Heart left ventricle (tissue), 16 donors: ENCODE measurements around the gene RAD51C. TPM values are rescaled to one million over a fixed set of nuclear protein-coding genes. Genes with fewer than 3 reads are reported as not detected.

Source experiments
- ATAC-seq, 4 donors: fragments of 200-7000 bp; cut with Tn5 transposase; one replicate each; pipeline ENCODE4 v1.9.1; 2020 to 2022; ENCODE audit warnings: moderate library complexity in 4 of 4, mild to moderate bottlenecking in 3 of 4, moderate number of reproducible peaks in 1 of 4
- DNase-seq, 5 donors: peaks; one replicate each; pipeline ENCODE4 v3.0.0-alpha.2; 2020
- H3K27ac ChIP-seq, 12 donors: fragments of 200-600 bp; sonication (generic) in 4 of 12; one replicate each; pipeline versions ENCODE4 v1.5.0 to v1.8.0; 2016 to 2022; ENCODE audit warnings: mild to moderate bottlenecking in 2 of 12
- H3K27me3 ChIP-seq, 9 donors: fragments of 200-600 bp; sonication (generic) in 2 of 9; one replicate each; pipeline versions ENCODE4 v1.5.1 to v1.8.0; 2016 to 2022; ENCODE audit warnings: mild to moderate bottlenecking in 3 of 9
- H3K36me3 ChIP-seq, 9 donors: fragments of 200-600 bp; sonication (generic) in 2 of 9; one replicate each; pipeline versions ENCODE4 v1.5.0 to v1.8.0; 2018 to 2022; ENCODE audit warnings: mild to moderate bottlenecking in 2 of 9
- H3K4me1 ChIP-seq, 12 donors: fragments of 200-600 bp; sonication (generic) in 4 of 12; one replicate each; pipeline versions ENCODE4 v1.5.0 to v1.8.0; 2016 to 2022; ENCODE audit warnings: mild to moderate bottlenecking in 3 of 12
- H3K4me3 ChIP-seq, 12 donors: fragments of 200-600 bp; sonication (generic) in 4 of 12; one replicate each; pipeline versions ENCODE4 v1.5.0 to v1.8.0; 2017 to 2022; ENCODE audit warnings: mild to moderate bottlenecking in 9 of 12, moderate library complexity in 4 of 12
- H3K9me3 ChIP-seq, 12 donors: fragments of 200-600 bp; sonication (generic) in 4 of 12; one replicate each; pipeline versions ENCODE4 v1.5.0 to v1.8.0; 2016 to 2022; ENCODE audit warnings: mild to moderate bottlenecking in 1 of 12
- CTCF ChIP-seq, 12 donors: fragments of 200-600 bp; sonication (generic) in 4 of 12; IDR thresholded peaks; one replicate each; pipeline versions ENCODE4 v1.5.0 to v1.8.0; 2018 to 2022; ENCODE audit warnings: antibody characterized with exemption in 12 of 12, mild to moderate bottlenecking in 5 of 12
- POLR2A ChIP-seq, 2 donors: fragments of 450-650 bp; IDR thresholded peaks; one replicate each; pipeline ENCODE4 v1.6.1; 2017; ENCODE audit warnings: antibody characterized with exemption in 2 of 2, mild to moderate bottlenecking in 2 of 2, moderate library complexity in 2 of 2
- WGBS, 4 donors: extraction: QIAGEN DNeasy Blood & Tissue Kit in 2 of 4; methylation state at CpG; one replicate each; pipeline versions ENCODE4 v1.1.5 to v1.1.7; 2013 to 2018; 5-methylcytosine and 5-hydroxymethylcytosine counted together
- intact Hi-C, 10 donors: fragments of 100-400 bp; cut with DNase I; formaldehyde crosslinking; loops; one replicate each; pipeline versions ENCODE4 v1.11.1 to v1.14.2; 2022
- polyA plus RNA-seq, 2 donors: library from polyadenylated mRNA; stranded (reverse); fragments of 200-250 nt; gene quantifications; one replicate each; pipeline ENCODE4 v1.2.3, GENCODE V29; 2013
- total RNA-seq, 9 donors: library from RNA; depleted of rRNA in 2 of 9; stranded (reverse); fragments of >200 nt in 2 of 9; fragmentation: NEBNext Ultra II Directional in 3 of 9; extraction: Animal tissue kit (Norgen Biotek cat#: 25700) in 3 of 9; gene quantifications; one replicate each; pipeline versions ENCODE4 v1.1.0 to v1.2.4, GENCODE V29; 2016 to 2023
- donor health status: ischemic (EF 13 %, LVEDD 7.1; RV severe dilation, severe dysfunction).
- donor health status: healthy with polysubstance abuse.
- donor health status: DM: no; HTN: yes; CAD: no.
- donor health status: DM: no; HTN: no; CAD: no.
- donor health status: ischemic (EF 25% LVEDD 6.9; RV normal size, moderate dysfunction).
- donor health status: ischemic (EF 25% LVEDD 5.7; RV mildly dilated, moderate dysfunction).
- donor health status: healthy.
- donor health status: DM: yes; HTN: yes; CAD: no.
- donor health status: ischemic (EF 35%, LVEDD 5.7; RV mildly dilated, moderate dysfunction).
- donor health status: nonischemic (EF 11% LVEDD 7.7; RV severe dilation, severe dysfunction).
- donor health status: DM: yes; HTN: yes; CAD: no.
- donor health status: PGD.
- donor health status: ischemic (EF 29% LVEDD 5.4; RV normal size, mild dysfunction).
- donor health status: nonischemic (EF 23%, LVEDD 6.1; RV moderate dilation, normal function).

The RAD51C gene
- total and polyA plus RNA-seq, 11 donors, result 17.1 to 48.9 (median 39.6) TPM

DNA sequence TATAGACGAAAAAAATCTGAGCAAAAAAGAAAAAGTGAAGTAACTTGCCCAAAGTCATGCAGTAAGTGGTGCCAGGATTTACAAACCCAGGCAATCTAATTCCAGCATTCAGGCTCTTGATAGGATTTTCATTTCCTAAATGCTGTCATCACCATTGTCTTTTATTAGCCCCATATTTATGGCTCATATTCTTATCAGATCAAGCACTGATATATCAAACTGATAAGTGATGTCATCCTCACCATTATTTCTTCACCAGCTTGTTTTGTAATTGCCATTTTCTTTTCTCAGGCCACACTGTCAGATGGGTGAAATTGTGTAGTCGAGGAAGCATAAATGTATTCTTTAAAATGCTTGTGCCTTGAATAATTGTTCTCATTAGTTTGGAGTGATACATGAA lies 1.3 kb downstream of the RAD51C start:
- TF ChIP-seq POLR2A (IDR thresholded peaks at IDR 0.05), result no peak
- no peak for TF ChIP-seq CTCF (IDR thresholded peaks at IDR 0.05)
- Histone ChIP-seq H3K4me1 (peaks cover 0 to 19% (median 11%) of the 10 kb centered on the region in 12 donors), H3K4me3 (peak overlapping the region in 1 of 12 donors; percentile 70), H3K36me3 (peaks cover 0 to 24% (median 12%) of the 10 kb centered on the region in 9 donors), H3K27ac (no peak overlapping the region), H3K9me3 (no peaks in the 10 kb centered on the region), H3K27me3 (no peaks in the 10 kb centered on the region)
- no peak for ATAC-seq
- intact Hi-C loops, result loop anchor here in 8 of 10 donors (2.0 to 10.0 kb wide), 7 partner anchors 35 to 179 kb away; partner anchors contain the start of gene MTMR4 (in 2 of the 8)
- no peak for DNase-seq
- 76 to 87% (median 83%) methylated on average over 2 of the region's 2 CpGs for WGBS, 4 donors

DNA sequence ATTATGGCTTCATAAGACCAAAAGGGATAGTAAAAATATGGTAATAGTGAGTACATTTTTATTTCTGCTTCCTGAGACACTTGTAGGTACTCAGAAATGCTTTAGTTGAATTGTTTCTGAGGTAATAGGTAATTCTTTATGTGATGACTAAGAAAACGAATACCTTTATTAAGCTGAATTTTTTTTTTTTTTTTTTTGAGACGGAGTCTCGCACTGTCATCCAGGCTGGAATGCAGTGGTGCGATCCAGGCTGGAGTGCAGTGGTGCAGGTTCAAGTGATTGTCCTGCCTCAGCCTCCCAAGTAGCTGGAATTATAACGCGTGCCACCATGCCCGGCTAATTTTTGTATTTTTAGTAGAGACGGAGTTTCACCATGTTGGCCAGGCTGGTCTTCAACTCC lies 1.9 kb downstream of the RAD51C start:
- ATAC-seq, result no peak
- Histone ChIP-seq H3K27me3 (no peaks in the 10 kb centered on the region), H3K36me3 (peaks cover 0 to 27% (median 12%) of the 10 kb centered on the region in 9 donors), H3K4me3 (no peak overlapping the region), H3K4me1 (peaks cover 0 to 19% (median 11%) of the 10 kb centered on the region in 12 donors), H3K27ac (no peak overlapping the region), H3K9me3 (no peaks in the 10 kb centered on the region)
- TF ChIP-seq POLR2A (IDR thresholded peaks at IDR 0.05) (no peak), CTCF (IDR thresholded peaks at IDR 0.05) (no peak)
- intact Hi-C loops, result loop anchor here in 7 of 10 donors (5.0 to 10.0 kb wide), 4 partner anchors 107 to 180 kb away; partner anchors contain the start of gene MTMR4 (in 2 of the 7)
- DNase-seq, result no peak
- WGBS, 4 donors, result 91 to 94% (median 93%) methylated on average over 8 of the region's 8 CpGs

DNA sequence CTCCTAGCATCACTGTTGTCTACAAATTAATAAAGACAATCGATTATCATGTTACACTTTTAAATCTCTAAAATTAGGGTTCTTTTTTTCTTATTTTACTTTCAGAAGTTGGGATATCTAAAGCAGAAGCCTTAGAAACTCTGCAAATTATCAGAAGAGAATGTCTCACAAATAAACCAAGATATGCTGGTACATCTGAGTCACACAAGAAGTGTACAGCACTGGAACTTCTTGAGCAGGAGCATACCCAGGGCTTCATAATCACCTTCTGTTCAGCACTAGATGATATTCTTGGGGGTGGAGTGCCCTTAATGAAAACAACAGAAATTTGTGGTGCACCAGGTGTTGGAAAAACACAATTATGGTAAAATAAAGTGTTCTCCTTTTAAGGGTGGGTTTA lies 2.4 kb downstream of the RAD51C start:
- Histone ChIP-seq H3K9me3 (no peaks in the 10 kb centered on the region), H3K4me3 (no peak overlapping the region), H3K27ac (no peak overlapping the region), H3K4me1 (peaks cover 0 to 19% (median 11%) of the 10 kb centered on the region in 12 donors), H3K36me3 (peaks cover 0 to 32% (median 17%) of the 10 kb centered on the region in 9 donors), H3K27me3 (no peaks in the 10 kb centered on the region)
- TF ChIP-seq POLR2A (IDR thresholded peaks at IDR 0.05), result no peak
- TF ChIP-seq CTCF (IDR thresholded peaks at IDR 0.05), result no peak
- no peak for ATAC-seq
- no peak for DNase-seq
- intact Hi-C loops, result loop anchor here in 7 of 10 donors (5.0 to 10.0 kb wide), 4 partner anchors 108 to 180 kb away; partner anchors contain the start of gene MTMR4 (in 2 of the 7)
- WGBS, 4 donors, result 92 to 98% (median 96%) methylated on average over 1 of the region's 1 CpG

DNA sequence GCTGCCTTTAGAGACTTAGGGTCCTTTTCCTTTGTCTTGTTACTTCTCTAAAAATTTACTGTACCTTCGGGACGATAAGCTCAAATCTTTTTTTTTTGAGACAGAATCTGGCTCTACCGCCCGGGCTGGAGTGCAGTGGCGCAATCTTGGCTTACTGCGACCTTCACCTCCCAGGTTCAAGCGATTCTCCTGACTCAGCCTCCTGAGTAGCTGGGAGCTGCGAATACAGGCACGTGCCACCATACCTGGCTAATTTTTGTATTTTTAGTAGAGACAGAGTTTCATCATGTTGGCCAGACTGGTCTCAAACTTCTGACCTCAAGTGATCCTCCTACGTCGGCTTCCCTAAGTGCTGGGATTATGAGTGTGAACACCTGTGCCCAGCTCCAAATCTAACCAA lies 7.4 kb downstream of the RAD51C start:
- 96 to 98% (median 97%) methylated on average over 11 of the region's 11 CpGs for WGBS, 4 donors
- no peaks in the 10 kb centered on the region for H3K9me3 ChIP-seq
- intact Hi-C loops, result loop anchor here in 5 of 10 donors (10.0 kb wide), 4 partner anchors 55 to 185 kb away; partner anchors contain the start of gene MTMR4 (in 2 of the 5)

More for the DNA sequence above, 7.4 kb downstream of the RAD51C start:
- no peak for DNase-seq
- Histone ChIP-seq H3K36me3 (peaks cover 0 to 79% (median 45%) of the 10 kb centered on the region in 9 donors), H3K4me1 (no peaks in the 10 kb centered on the region), H3K27me3 (no peaks in the 10 kb centered on the region), H3K27ac (no peak overlapping the region), H3K4me3 (no peak overlapping the region)
- no peak for ATAC-seq
- no peak for TF ChIP-seq POLR2A (IDR thresholded peaks at IDR 0.05)
